Measurements from ENCODE around the gene FBLN1.

FBLN1 gene

DNA sequence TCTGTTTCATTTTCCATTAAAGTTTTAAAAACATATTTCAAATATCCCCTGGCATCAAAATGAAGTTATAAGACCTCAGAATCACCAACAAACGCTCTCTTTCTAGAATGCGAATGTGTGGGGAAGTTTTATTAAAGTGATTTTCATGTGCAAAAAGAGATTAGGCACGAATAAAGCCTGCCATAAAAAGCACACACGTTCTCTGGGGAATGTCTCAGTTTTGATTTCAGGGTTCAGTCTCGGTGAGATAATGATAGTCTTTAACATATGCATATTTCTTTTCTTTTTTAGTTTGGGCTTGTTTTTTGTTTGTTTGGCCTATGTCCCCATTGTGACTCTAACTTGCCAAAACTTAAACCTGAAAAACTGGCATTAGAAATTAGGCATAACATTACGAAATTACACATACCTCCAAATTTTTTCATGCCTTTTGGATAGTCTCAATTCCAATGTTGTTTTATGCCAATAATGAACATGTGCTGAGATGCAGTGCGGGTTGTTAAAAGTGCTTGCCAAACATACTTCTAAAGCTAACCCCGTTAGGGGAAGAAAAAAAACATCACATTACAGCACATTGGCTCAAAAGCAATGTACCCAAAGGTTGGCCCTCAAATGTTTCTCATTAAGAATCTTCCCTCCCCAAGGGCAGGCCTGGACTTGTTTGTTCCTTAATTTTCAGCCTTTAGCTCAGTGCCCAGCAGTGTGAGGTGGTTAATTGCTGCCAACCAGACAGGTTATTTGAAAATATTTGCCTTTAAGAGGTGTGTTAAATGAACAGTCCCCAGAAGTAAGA, 33.2 kb upstream of the FBLN1 start:
- peaks cover 12% of the 10 kb centered on the region for H3K9me3 Mint-ChIP-seq
- no peaks in the 10 kb centered on the region for H3K36me3 Mint-ChIP-seq (ENCODE audit: low read depth)
- peaks cover 10% of the 10 kb centered on the region for H3K27me3 Mint-ChIP-seq
- H3K4me1 Mint-ChIP-seq (ENCODE audit: low read depth): no peaks in the 10 kb centered on the region
- no peak overlapping the region for H3K27ac Mint-ChIP-seq
- no peak for DNase-seq
- H3K4me3 Mint-ChIP-seq: no peak overlapping the region

DNA sequence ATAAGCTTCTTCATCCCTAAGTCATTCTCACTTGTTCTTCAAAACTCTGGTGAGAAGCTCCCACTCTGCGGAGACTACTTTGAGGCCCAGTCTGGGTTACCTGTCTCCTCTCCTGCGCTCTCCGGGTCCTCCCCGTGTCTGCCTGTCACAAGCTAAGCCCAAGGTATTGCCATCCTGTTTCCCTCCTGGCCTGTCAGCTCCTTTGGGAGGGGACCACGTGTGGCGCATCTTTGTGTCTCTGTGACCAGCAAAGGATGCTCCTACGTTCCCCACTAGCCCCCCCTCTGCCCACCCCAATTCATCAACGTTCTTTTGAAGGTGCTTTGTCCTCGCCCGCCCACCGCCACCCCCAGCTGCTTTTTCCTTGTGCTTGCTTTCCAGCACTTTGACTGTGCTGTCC, 31.8 kb upstream of the FBLN1 start:
- Mint-ChIP-seq H3K4me3 (no peak overlapping the region), H3K4me1 (ENCODE audit: low read depth) (no peaks in the 10 kb centered on the region), H3K27ac (no peak overlapping the region), H3K27me3 (peaks cover 12% of the 10 kb centered on the region), H3K36me3 (ENCODE audit: low read depth) (no peaks in the 10 kb centered on the region), H3K9me3 (peaks cover 12% of the 10 kb centered on the region)
- DNase-seq: no peak

GRCh38 chr22:45472426-45472825, 30.3 kb upstream of the FBLN1 start:
- no peak for DNase-seq
- H3K4me1 Mint-ChIP-seq (ENCODE audit: low read depth): no peaks in the 10 kb centered on the region
- peaks cover 17% of the 10 kb centered on the region for H3K27me3 Mint-ChIP-seq
- no peaks in the 10 kb centered on the region for H3K36me3 Mint-ChIP-seq (ENCODE audit: low read depth)
- H3K4me3 Mint-ChIP-seq: no peak overlapping the region
- H3K27ac Mint-ChIP-seq: no peak overlapping the region
- peaks cover 8% of the 10 kb centered on the region for H3K9me3 Mint-ChIP-seq

GRCh38 chr22:45473626-45474237, 29.0 kb upstream of the FBLN1 start:
- Mint-ChIP-seq H3K27me3 (peaks cover 17% of the 10 kb centered on the region), H3K27ac (no peak overlapping the region), H3K9me3 (no peaks in the 10 kb centered on the region), H3K4me1 (ENCODE audit: low read depth) (no peaks in the 10 kb centered on the region), H3K4me3 (no peak overlapping the region), H3K36me3 (ENCODE audit: low read depth) (no peaks in the 10 kb centered on the region)
- DNase-seq: no peak

GRCh38 chr22:45475063-45475747, 27.5 kb upstream of the FBLN1 start:
- Mint-ChIP-seq H3K4me1 (ENCODE audit: low read depth) (no peaks in the 10 kb centered on the region), H3K4me3 (no peak overlapping the region), H3K36me3 (ENCODE audit: low read depth) (no peaks in the 10 kb centered on the region), H3K27me3 (peaks cover 17% of the 10 kb centered on the region), H3K9me3 (no peaks in the 10 kb centered on the region), H3K27ac (no peak overlapping the region)
- DNase-seq: no peak

DNA sequence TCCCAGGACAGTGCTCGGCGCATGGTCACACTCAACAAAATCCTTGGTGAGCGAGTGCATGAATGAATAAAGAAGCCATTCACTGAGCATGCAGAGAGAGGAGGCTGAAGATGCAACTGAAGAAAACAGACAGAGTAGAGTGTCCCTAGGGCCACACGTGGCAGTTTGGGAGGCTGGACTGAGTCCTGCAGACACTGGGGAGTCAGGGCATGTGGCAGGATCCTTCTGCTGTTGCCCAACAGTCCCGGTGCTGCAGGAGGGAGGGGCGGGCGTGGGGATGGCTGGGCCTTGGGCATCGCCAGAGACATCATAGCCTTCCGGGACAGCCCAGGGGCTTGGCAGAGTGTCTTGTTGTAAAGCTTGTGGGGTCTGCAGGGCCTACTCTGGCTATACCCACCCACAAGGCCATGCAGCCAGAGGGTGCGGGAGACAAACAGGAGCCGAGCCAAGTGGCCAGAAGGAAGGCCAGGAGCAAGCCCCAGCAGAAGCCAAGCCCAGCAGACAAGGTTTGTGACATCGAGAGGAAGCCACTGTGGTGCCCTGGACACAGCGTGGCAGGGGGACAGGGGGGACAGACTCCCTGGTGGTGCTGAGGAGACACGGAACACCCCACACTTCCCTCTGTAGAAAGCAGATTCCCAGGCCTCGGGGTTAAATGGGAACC, 26.7 kb upstream of the FBLN1 start:
- Mint-ChIP-seq H3K36me3 (ENCODE audit: low read depth) (no peaks in the 10 kb centered on the region), H3K27ac (no peak overlapping the region), H3K27me3 (peaks cover 20% of the 10 kb centered on the region), H3K4me1 (ENCODE audit: low read depth) (no peaks in the 10 kb centered on the region), H3K4me3 (no peak overlapping the region), H3K9me3 (peaks cover 2% of the 10 kb centered on the region)
- DNase-seq: no peak

DNA sequence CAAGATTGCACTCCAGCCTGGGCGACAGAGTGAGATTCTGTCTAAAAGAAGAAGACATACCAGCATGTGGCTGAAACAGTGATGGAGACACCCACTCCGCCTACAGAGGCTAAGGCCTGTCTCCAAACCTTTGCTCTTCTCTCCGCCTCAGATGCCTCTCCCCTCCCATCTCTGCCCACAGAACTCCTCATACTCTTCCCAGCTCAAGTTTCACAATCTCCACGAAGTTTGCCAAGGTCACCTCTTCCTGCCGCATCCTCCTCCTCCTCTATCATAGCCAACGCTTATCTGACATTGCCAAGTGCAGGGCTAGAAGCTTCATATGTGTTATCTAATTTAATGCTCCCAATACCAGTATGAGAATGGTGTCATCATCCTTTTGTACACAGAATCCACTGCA, 25.9 kb upstream of the FBLN1 start:
- no peak overlapping the region for H3K27ac Mint-ChIP-seq
- H3K27me3 Mint-ChIP-seq: peaks cover 22% of the 10 kb centered on the region
- no peaks in the 10 kb centered on the region for H3K36me3 Mint-ChIP-seq (ENCODE audit: low read depth)
- H3K9me3 Mint-ChIP-seq: peaks cover 4% of the 10 kb centered on the region
- DNase-seq: no peak
- H3K4me3 Mint-ChIP-seq: no peak overlapping the region
- H3K4me1 Mint-ChIP-seq (ENCODE audit: low read depth): no peaks in the 10 kb centered on the region

GRCh38 chr22:45477366-45478107, 25.1 kb upstream of the FBLN1 start:
- Mint-ChIP-seq H3K4me1 (ENCODE audit: low read depth) (no peaks in the 10 kb centered on the region), H3K27ac (no peak overlapping the region), H3K9me3 (peaks cover 4% of the 10 kb centered on the region), H3K4me3 (no peak overlapping the region), H3K27me3 (peaks cover 25% of the 10 kb centered on the region), H3K36me3 (ENCODE audit: low read depth) (no peaks in the 10 kb centered on the region)
- DNase-seq: no peak

DNA sequence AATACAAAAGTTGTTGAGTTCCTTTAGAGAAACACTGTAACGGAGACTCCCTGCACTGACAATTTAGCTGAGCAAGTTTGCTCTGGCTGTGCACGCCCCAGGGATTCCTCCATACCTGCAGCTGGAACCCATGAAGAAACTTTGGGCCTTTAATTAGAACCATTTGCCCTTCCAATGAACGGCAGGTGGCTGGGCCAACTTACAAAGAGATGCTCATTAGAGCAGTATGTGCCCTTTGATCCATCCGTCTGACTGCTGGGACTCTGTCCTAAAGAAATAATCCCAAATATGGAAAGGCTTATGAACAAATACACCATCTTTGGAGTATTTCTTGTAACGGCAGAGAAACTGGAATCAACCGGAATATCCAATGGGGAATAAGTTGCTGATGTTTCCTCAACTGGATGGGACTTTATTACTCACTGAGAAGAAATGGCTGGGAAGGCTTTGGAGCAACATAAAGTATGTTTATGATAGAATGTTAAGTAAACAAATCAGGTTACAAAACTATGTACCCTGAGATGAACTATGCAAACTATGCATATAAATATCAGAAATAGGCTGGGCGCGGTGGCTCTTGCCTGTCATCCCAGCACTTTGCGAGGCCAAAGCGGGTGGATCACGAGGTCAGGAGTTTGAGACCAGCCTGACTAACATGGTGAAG, 24.4 kb upstream of the FBLN1 start:
- no peak overlapping the region for H3K27ac Mint-ChIP-seq
- H3K27me3 Mint-ChIP-seq: peaks cover 26% of the 10 kb centered on the region
- no peaks in the 10 kb centered on the region for H3K4me1 Mint-ChIP-seq (ENCODE audit: low read depth)

DNA sequence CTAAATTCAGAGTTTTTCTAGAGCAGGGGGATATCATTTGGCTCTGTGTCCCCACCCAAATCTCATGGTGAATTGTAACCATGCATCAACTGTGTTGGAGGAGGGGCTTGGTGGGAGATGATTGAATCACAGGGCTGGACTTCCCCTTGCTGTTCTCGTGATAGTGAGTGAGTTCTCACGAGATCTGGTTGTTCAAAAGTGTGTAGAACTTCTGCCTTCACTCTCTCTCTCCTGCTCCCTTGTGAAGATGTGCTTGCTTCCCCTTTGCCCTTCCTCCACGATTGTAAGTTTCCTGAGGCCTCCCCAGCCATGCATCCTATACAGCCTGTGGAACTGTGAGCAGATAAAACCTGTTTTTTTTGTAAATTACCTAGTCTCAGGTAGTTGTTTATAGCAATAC, 22.0 kb upstream of the FBLN1 start:
- Mint-ChIP-seq H3K27me3 (peaks cover 18% of the 10 kb centered on the region), H3K4me1 (ENCODE audit: low read depth) (no peaks in the 10 kb centered on the region), H3K9me3 (peaks cover 4% of the 10 kb centered on the region), H3K27ac (no peak overlapping the region), H3K4me3 (no peak overlapping the region), H3K36me3 (ENCODE audit: low read depth) (no peaks in the 10 kb centered on the region)
- no peak for DNase-seq

More for the DNA sequence above, 24.4 kb upstream of the FBLN1 start:
- Mint-ChIP-seq H3K4me3 (no peak overlapping the region), H3K36me3 (ENCODE audit: low read depth) (no peaks in the 10 kb centered on the region), H3K9me3 (peaks cover 4% of the 10 kb centered on the region)
- DNase-seq: no peak

GRCh38 chr22:45481661-45482060, 21.0 kb upstream of the FBLN1 start:
- H3K4me1 Mint-ChIP-seq (ENCODE audit: low read depth): no peaks in the 10 kb centered on the region
- no peak for DNase-seq
- no peak overlapping the region for H3K27ac Mint-ChIP-seq
- H3K4me3 Mint-ChIP-seq: no peak overlapping the region
- H3K27me3 Mint-ChIP-seq: peaks cover 16% of the 10 kb centered on the region
- H3K9me3 Mint-ChIP-seq: peaks cover 4% of the 10 kb centered on the region
- H3K36me3 Mint-ChIP-seq (ENCODE audit: low read depth): no peaks in the 10 kb centered on the region

- Mint-ChIP-seq H3K36me3 (ENCODE audit: low read depth) (no peaks in the 10 kb centered on the region), H3K9me3 (peaks cover 4% of the 10 kb centered on the region), H3K4me1 (ENCODE audit: low read depth) (no peaks in the 10 kb centered on the region), H3K27ac (no peak overlapping the region), H3K27me3 (peaks cover 12% of the 10 kb centered on the region), H3K4me3 (no peak overlapping the region)
- no peak for DNase-seq
Measured at GRCh38 chr22:45482169-45482568, 20.5 kb upstream of the FBLN1 start.

GRCh38 chr22:45483319-45483718, 19.4 kb upstream of the FBLN1 start:
- no peak overlapping the region for H3K27ac Mint-ChIP-seq
- H3K36me3 Mint-ChIP-seq (ENCODE audit: low read depth): no peaks in the 10 kb centered on the region
- peaks cover 10% of the 10 kb centered on the region for H3K27me3 Mint-ChIP-seq
- H3K9me3 Mint-ChIP-seq: peaks cover 4% of the 10 kb centered on the region
- DNase-seq: no peak
- H3K4me1 Mint-ChIP-seq (ENCODE audit: low read depth): no peaks in the 10 kb centered on the region
- no peak overlapping the region for H3K4me3 Mint-ChIP-seq
